ENCODE results near the gene IMMP2L.

Gene IMMP2L

GRCh38 chr7:111410899-111411298, 151.4 kb downstream of the IMMP2L start:
- H3K4me3 ChIP-seq (ENCODE audit: low read length, poor library complexity, severe bottlenecking) = no peak overlapping the region
- no peak overlapping the region for H3K4me2 ChIP-seq (ENCODE audit: low read depth, low read length, poor library complexity, severe bottlenecking)
- H3K9ac ChIP-seq (ENCODE audit: low read depth, low read length, poor library complexity, severe bottlenecking) = no peak overlapping the region
- no peaks in the 10 kb centered on the region for H4K20me1 ChIP-seq (ENCODE audit: insufficient read depth, low read length, poor library complexity, severe bottlenecking)
- no peaks in the 10 kb centered on the region for H3K79me2 ChIP-seq (ENCODE audit: insufficient read depth, low read length)
- TF ChIP-seq CTCF (conservative IDR thresholded peaks at IDR 0.05; ENCODE audit: low read length) (no peak), EZH2phosphoT487 (IDR thresholded peaks at IDR 0.05; ENCODE audit: borderline replicate concordance) (no peak)
- H2AFZ ChIP-seq (ENCODE audit: low read length) = no peak overlapping the region
- no peaks in the 10 kb centered on the region for H3K9me3 ChIP-seq (ENCODE audit: insufficient read depth, low read depth, low read length)
- peaks cover 19% of the 10 kb centered on the region for H3K4me1 ChIP-seq (ENCODE audit: insufficient read depth, low read length, poor library complexity, severe bottlenecking)
- H3K27me3 ChIP-seq (ENCODE audit: insufficient read depth, low read length, poor library complexity, severe bottlenecking) = no peaks in the 10 kb centered on the region
- H3K9me2 ChIP-seq (replicated peaks; ENCODE audit: low read depth, low read length) = no peaks in the 10 kb centered on the region
- H3K36me3 ChIP-seq (ENCODE audit: insufficient read depth, low read length) = no peaks in the 10 kb centered on the region
- H3F3A ChIP-seq (ENCODE audit: low read depth) = no peaks in the 10 kb centered on the region

GRCh38 chr7:111409714-111410422, 152.4 kb downstream of the IMMP2L start:
- Histone ChIP-seq H3K4me1 (ENCODE audit: insufficient read depth, low read length, poor library complexity, severe bottlenecking) (peaks cover 19% of the 10 kb centered on the region), H3K79me2 (ENCODE audit: insufficient read depth, low read length) (no peaks in the 10 kb centered on the region), H3K9me2 (replicated peaks; ENCODE audit: low read depth, low read length) (no peaks in the 10 kb centered on the region), H3K9ac (ENCODE audit: low read depth, low read length, poor library complexity, severe bottlenecking) (no peak overlapping the region), H3K27me3 (ENCODE audit: insufficient read depth, low read length, poor library complexity, severe bottlenecking) (no peaks in the 10 kb centered on the region), H3K4me2 (ENCODE audit: low read depth, low read length, poor library complexity, severe bottlenecking) (no peak overlapping the region), H4K20me1 (ENCODE audit: insufficient read depth, low read length, poor library complexity, severe bottlenecking) (no peaks in the 10 kb centered on the region), H3K4me3 (ENCODE audit: low read length, poor library complexity, severe bottlenecking) (no peak overlapping the region), H3K9me3 (ENCODE audit: insufficient read depth, low read depth, low read length) (no peaks in the 10 kb centered on the region), H2AFZ (ENCODE audit: low read length) (no peak overlapping the region), H3K36me3 (ENCODE audit: insufficient read depth, low read length) (no peaks in the 10 kb centered on the region), H3F3A (ENCODE audit: low read depth) (no peaks in the 10 kb centered on the region)
- TF ChIP-seq EZH2phosphoT487 (IDR thresholded peaks at IDR 0.05; ENCODE audit: borderline replicate concordance) (no peak), CTCF (conservative IDR thresholded peaks at IDR 0.05; ENCODE audit: low read length) (no peak)

- Histone ChIP-seq H3K4me1 (ENCODE audit: insufficient read depth, low read length, poor library complexity, severe bottlenecking) (peaks cover 19% of the 10 kb centered on the region), H3K4me3 (ENCODE audit: low read length, poor library complexity, severe bottlenecking) (peak overlapping the region; percentile 21), H3K79me2 (ENCODE audit: insufficient read depth, low read length) (no peaks in the 10 kb centered on the region)
These were observed 153.6 kb downstream of the IMMP2L start for GRCh38 chr7:111408724-111409123.

More at GRCh38 chr7:111408724-111409123, 153.6 kb downstream of the IMMP2L start:
- TF ChIP-seq EZH2phosphoT487 (IDR thresholded peaks at IDR 0.05; ENCODE audit: borderline replicate concordance) (no peak), CTCF (conservative IDR thresholded peaks at IDR 0.05; ENCODE audit: low read length) (no peak)
- H2AFZ ChIP-seq (ENCODE audit: low read length) = no peak overlapping the region
- no peaks in the 10 kb centered on the region for H4K20me1 ChIP-seq (ENCODE audit: insufficient read depth, low read length, poor library complexity, severe bottlenecking)
- no peaks in the 10 kb centered on the region for H3K36me3 ChIP-seq (ENCODE audit: insufficient read depth, low read length)
- H3K27me3 ChIP-seq (ENCODE audit: insufficient read depth, low read length, poor library complexity, severe bottlenecking) = no peaks in the 10 kb centered on the region
- no peaks in the 10 kb centered on the region for H3K9me3 ChIP-seq (ENCODE audit: insufficient read depth, low read depth, low read length)
- no peaks in the 10 kb centered on the region for H3F3A ChIP-seq (ENCODE audit: low read depth)
- no peak overlapping the region for H3K9ac ChIP-seq (ENCODE audit: low read depth, low read length, poor library complexity, severe bottlenecking)
- no peaks in the 10 kb centered on the region for H3K9me2 ChIP-seq (replicated peaks; ENCODE audit: low read depth, low read length)
- peak overlapping the region; percentile 26 for H3K4me2 ChIP-seq (ENCODE audit: low read depth, low read length, poor library complexity, severe bottlenecking)

Measured in Loucy (cell line).